Activated CD8-positive, alpha-beta memory T cell treated with anti-CD3 and anti-CD28 coated beads, Interleukin-2, amount 50 U/mL, for 1 hour (primary cell): Measurements from ENCODE around the gene EDEM2.
"Not testable (repeated sequence)": the region's sequence is repeated elsewhere in the genome, so short reads cannot be mapped to it uniquely, and the experiment has no call there.

Experiments used
- DNase-seq: peaks from one replicate; pipeline ENCODE4 v3.0.0-alpha.2; 2020; ENCODE audit errors: extremely low read depth

EDEM2 gene, protein sequence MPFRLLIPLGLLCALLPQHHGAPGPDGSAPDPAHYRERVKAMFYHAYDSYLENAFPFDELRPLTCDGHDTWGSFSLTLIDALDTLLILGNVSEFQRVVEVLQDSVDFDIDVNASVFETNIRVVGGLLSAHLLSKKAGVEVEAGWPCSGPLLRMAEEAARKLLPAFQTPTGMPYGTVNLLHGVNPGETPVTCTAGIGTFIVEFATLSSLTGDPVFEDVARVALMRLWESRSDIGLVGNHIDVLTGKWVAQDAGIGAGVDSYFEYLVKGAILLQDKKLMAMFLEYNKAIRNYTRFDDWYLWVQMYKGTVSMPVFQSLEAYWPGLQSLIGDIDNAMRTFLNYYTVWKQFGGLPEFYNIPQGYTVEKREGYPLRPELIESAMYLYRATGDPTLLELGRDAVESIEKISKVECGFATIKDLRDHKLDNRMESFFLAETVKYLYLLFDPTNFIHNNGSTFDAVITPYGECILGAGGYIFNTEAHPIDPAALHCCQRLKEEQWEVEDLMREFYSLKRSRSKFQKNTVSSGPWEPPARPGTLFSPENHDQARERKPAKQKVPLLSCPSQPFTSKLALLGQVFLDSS

DNA sequence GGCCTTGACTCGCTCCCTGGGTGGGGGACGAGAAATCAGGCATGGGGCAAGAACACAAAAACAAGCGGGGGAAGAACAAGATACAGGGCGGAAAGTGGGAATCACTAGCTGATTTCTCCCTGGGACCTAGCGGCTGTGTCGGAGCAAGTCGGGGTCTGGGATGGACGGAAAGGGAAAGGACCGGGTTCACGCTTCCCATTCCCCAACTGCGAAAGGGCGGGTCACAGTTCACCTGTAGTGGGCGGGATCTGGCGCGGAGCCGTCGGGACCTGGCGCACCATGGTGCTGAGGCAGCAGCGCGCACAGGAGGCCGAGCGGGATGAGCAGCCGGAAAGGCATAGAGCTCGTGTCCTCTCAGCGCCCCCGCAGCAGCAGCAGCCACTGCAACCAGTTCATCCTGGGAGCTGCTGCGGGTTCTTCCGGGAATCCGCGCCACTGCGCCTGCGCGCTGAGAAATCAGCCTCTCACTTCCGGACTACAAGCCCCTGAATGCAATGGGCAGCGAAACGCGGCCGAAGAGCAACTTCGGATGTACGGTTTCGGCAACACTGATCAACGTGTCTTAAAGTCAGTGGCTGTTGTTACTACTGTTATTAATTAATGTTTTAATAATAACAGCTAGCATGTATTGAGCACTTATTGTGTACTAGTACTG is at the start of gene EDEM2:
Gene EDEM2 (minus strand): TSS at position 417 of the 655 bp plus-strand sequence. CDS start 78 bp downstream, at position 339.
- DNase-seq, result peak; percentile 80

DNA sequence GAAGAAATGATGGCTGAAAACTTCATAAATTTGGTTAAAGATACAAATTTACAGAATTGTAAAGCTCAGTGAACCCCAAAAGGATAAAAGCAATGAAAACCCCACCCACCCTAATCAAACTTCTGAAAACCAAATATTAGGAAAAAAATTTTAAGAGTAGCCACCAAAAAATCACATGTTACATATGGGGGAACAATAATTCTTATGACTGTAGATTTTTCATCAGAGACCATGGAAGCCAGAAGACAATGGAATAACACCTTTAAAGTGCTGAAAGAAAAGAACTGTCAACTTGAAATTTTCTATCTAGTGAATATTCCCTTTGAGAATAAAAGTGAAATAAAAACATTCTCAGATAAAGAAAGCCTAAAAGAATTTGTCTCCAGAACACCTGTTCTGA is 49.2 kb upstream of the EDEM2 start:
- DNase-seq, result no peak

DNA sequence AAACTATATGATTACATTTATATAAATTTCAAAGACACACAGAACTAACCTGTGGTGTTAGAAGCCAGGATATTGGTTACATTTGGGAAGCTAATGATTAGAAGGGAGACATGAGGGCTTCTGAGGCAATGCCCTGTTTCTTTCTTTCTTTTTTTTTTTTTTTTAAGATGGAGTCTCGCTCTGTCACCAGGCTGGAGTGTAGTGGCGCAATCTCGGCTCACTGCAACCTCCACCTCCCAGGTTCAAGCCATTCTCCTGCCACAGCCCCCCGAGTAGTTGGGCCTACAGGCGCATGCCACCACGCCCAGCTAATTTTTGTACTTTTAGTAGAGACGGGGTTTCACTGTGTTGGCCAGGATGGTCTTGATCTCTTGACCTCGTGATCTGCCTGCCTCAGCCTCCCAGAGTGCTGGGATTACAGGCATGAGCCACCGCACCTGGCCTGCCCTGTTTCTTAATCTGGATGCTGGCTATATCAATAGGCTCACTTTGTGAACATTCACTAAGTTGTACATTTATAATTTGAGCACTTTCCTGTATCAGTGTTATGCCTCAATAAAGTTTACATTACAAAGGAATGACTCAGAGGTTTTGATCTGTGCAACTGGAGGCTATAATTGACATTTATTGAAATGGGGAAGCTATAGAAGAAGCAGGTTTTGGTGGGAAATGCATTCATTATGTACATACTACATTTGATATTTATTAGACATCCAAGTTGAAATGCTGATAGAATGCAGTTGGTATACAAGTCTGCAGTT is 46.1 kb upstream of the EDEM2 start:
- not testable (repeated sequence) for DNase-seq

DNA sequence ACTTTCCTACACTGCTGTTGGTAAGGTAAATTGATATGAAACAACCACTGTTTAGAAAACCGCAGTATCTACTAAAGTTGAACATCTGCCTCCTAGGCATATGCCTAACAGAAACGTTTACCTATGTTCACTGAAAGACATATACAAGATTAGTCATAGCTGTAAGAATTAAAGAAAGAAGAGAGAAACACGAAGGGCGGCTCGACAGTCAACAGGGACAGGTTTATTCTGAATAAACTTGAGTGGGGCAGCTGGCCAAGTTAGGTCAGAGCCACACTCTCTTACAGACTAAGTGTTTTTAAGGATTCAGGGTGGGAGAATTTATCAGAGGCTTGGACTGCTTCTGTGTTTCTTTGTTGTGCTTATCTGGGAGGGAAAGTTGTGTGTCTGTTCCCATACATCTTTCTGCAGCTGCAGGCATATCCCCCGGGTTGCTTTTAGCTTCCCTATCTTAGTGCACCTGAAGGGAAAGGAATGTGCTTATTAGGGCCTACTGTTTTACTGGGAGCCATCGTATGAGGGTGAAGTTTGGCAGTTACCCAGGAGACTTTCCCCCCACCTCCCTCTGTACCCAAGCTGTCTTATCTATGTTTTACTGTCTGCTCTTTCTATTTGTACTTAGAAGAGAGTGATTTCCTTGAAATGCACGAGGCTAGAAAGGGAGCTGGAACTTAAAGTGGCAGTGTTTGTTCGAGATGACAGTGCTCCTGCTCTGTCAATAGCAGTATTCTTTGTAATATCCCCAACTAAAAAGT is 45.2 kb upstream of the EDEM2 start:
- DNase-seq, result no peak

DNA sequence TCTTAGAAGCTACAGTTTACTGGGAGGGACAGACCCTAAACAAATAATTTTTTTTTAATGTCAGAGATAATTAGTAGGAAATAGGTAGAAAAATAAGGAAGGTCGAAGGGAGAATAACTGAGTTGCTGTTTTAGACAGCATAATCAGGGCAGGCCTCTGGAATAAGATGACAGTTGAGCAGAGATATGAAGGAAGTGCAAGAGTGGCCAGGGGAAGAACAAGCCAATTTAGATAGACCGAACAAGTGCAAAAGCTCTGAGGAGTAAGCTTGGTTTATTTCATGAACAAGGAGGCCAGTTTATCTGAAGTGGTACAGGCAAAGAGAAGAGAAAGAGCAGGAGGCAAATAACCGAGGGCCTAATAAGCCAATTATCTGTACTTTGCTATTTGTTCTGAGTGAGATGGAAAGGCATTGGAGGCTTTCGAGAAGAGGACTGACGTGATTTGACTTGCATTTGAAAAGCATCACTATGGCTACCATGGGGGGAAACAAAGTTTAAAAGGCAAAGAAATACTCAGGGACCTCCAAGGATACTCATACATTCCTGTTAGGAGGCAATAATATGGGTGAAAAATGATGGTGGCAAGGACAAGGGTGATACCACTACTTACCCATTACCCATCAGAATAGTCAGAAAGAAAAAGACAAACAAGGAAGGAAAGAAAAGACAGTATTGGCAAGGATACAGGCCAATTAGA is 44.4 kb upstream of the EDEM2 start:
- no peak for DNase-seq

DNA sequence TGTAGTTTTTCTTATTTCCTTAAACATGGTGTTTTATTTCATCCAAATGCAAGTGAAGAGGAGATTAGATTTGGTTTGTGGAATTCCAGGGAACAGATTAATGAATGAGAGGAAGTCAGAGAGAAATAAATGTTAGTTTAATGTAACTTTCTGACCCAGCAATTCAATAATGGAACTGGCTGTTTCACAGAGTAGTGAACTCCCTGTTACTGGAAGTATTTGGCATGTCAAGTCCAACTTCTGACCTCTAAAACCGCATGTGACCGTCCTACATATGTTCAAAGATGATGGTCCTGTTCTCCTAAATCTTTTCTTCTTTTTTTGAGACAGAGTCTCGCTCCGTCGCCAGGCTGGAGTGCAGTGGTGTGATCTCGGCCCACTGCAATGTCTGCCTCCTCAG is 43.4 kb upstream of the EDEM2 start:
- no peak for DNase-seq

DNA sequence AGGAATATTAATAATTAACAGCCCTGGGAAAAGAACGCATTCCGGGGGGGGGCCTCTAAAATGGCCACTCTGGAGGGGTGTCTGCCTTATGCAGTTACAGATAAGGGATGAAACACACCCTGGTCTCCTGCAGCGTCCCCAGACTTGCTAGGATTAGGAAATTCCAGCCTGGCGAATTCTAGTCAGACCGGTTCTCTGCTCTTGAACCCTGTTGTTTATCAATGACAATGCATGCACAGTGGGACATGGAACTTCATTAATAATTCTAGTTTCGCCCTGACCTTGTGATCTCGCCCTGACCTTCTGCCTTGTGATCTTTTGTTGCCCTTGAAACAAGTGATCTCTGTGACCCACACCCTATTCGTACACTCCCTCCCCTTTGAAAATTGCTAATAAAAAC is 42.1 kb upstream of the EDEM2 start:
- not testable (repeated sequence) for DNase-seq

DNA sequence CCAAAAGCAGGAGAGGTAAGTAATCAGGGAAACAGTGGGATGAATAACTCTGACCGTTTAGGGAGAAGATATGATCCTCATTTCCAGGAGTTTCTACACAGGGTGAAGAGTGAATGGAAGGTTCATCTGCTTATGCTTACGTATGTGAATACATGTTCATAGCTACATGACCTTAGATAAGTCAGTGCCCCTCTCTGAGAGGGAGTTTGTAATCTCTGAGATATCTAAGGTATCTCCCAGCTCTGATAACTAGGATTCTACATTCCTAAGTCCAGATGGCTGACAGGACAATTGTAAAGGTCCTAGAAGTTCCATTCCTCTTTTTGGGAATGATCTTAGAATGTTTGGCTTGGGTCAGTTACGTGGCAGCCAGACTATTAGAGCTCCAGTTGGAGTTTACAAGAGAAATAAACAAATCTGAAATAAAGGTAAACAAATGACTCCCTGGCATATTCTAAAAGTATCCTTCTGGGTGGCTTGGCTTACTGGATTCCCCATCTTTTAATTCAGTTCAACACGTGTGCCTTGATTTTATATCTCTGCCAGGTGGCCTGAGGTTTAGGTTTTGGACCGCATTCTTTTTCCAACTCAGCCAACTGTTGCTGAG is 40.6 kb upstream of the EDEM2 start:
- no peak for DNase-seq

DNA sequence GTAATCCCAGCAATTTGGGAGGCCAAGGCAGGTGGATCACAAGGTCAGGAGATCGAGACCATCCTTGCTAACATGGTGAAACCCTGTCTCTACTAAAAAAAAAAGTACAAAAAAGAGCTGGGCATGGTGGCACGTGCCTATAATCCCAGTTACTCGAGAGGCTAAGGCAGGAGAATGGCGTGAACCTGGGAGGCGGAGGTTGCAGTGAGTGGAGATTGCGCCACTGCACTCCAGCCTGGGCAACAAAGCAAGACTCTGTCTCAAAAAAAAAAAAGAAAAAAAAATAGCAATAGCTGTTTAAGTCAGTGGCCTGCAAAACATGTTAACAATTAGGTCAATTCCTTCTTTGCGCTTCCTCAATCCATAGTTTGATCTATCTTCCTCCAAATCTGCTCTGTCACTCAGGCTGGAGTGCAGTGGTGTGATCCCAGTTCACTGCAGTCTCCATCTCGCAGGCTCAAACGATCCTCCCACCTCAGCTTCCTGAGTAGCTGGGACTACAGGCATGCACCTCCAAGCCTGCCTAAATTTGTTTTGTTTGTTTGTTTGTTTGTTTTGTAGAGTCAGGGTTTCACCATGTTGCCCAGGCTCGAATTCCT is 39.7 kb upstream of the EDEM2 start:
- not testable (repeated sequence) for DNase-seq

DNA sequence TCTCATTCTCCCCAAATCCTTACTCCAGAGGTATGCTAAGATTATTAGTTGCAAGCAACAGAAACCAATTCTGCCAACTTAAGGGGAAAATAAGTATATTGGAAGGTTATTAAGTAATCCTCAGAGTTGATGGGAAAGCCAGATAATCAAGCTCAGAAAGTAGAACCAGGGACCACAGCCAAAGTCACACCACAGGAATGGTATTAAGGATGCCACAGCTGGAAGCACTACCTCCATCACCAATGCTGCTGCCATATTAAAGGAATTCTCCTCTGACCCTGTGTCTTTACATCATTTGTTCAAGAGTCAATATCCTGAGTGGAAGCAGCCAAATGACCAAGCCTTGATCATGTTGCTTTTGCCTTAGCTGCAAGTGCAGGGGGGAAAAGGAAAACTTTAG is 34.6 kb upstream of the EDEM2 start:
- no peak for DNase-seq

DNA sequence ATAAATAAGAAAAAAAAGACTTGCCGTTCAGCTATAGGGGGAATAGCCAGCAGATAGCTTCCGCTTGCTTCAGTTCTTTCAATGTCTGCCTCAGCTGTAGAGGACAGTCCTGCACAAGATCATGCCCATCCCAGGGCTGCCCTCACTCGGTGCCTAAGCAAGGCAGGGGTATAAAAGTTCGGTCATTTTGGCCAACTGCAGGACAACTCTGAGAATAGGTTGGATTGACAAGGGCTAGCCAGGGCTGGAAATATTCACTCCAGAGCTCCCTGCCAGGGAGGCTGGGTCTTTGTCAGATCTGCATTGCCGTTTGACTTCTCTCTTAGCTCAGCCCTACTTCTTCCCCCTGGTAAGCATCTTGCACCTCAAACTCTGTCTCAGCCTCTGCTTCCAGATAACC is 33.1 kb upstream of the EDEM2 start:
- no peak for DNase-seq

DNA sequence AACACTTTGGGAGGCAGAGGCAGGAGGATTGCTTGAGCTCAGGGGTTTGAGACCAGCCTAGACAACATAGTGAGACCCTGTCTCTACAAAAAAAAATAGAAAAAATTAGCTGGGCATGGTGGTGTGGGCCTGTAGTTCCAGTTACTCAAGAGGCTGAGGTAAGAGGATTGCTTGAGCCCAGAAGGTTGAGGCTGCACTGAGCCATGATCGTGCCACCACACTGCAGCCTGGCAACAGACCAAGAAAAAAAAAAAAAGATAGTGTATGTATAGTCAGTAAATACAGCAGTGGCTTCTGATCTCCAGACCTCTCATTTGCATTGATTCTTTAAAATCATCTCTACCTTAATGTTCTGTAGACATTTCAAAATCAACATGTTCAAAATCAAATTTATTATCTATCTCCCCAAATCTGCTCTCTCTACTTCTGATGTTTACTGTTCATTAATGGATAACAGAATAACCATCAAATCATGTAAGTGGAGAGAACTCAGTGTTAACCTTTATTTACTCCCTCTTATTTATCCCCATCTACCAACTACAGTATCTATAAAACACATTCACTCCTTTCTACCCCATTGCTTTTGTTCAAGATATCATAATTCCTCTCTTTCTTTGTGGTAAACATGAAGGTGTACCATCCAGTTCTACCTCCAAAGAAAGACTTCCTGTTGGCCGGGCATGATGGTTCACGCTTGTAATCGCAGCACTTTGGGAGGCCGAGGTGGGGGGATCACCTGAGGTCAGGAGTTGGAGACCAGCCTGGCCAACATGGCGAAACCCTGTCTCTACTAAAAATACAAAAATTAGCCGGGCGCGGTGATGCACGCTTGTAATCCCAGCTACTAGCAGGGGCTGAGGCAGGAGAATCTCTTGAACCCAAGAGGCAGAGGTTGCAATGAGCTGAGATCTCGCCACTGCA is 32.4 kb upstream of the EDEM2 start:
- no peak for DNase-seq

DNA sequence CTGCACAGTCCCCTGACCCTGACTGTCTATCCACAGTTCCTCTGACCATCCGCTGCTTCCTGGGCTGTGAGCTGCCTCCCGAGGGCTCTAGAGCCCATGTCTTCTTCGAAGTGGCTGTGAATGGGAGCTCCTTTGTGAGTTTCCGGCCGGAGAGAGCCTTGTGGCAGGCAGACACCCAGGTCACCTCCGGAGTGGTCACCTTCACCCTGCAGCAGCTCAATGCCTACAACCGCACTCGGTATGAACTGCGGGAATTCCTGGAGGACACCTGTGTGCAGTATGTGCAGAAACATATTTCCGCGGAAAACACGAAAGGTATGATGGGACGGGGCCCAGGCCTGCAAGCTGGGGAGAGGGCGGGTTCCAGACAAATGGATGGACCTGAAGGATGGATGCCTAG is 29.0 kb upstream of the EDEM2 start:
- no peak for DNase-seq

DNA sequence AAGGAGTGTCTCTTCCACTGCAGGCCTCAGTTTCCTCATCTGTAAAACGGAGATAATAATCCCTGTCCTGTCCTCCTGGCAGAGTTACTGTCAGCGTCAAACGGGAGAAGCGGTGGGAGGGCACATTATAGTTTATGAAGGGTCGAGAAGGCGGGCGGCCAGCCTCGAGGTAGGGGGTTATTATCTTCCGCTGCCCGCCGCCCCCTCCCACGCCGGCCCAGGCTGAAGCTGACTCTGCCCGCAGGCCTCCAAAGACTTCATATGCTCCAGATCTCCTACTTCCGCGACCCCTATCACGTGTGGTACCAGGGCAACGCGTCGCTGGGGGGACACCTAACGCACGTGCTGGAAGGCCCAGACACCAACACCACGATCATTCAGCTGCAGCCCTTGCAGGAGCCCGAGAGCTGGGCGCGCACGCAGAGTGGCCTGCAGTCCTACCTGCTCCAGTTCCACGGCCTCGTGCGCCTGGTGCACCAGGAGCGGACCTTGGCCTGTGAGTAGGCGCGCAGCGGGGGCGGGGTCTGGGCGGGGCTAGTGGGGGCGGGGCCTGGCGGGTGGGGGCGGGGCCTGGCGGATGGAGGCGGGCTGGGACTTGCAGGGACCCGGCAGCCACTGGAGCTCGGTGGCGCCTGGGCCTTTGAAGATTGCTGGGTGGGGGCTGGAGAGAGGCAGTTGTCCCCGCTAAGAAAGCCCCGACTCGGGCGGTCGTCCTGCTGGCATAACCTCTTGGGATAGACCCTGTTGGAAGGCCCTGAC is 27.5 kb upstream of the EDEM2 start:
- no peak for DNase-seq

DNA sequence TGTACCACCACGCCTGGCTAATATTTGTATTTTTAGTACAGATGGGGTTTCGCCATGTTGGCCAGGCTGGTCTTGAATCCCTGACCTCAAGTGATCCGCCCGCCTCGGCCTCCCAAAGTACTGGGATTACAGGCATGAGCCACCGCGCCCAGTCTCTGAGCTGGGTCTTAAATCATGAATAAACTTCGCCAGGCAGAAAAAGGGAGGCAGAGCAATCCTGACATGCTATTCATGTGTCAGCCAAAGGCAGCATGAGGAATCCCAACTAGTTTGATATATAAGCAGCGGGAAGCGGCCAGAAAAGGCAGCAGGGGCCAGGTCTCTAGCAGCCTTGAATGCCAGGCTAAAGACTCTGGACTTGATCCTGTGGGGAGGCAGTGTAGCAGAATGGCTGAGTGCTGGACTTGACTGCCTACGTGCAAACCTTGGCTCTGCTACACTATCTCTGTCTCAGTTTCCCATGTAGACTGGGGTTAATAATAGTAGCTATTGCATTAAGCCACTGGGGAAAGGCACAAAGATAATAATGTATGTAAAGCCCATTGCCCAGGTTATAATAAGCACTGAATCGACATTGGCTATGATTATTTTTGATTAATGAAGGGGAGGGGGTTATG is 26.5 kb upstream of the EDEM2 start:
- no peak for DNase-seq

DNA sequence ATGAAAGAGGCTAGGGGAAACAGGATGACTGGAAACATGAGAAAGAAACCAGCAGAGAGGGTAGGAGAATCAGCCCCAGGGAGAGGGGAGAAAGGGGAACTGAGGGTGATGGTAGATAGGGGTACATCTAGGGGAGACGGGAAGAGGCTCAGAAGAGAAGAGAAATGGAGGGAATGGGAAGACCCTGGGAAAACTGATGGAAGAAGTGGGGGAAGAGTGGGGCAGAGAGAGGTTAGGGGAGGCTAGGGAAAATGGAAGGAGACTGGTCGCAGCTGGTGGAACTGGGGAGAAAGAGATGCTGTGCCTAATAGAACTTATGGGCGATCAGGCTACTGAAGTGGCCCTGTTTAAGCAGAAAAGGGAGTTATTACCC is 25.3 kb upstream of the EDEM2 start:
- no peak for DNase-seq

DNA sequence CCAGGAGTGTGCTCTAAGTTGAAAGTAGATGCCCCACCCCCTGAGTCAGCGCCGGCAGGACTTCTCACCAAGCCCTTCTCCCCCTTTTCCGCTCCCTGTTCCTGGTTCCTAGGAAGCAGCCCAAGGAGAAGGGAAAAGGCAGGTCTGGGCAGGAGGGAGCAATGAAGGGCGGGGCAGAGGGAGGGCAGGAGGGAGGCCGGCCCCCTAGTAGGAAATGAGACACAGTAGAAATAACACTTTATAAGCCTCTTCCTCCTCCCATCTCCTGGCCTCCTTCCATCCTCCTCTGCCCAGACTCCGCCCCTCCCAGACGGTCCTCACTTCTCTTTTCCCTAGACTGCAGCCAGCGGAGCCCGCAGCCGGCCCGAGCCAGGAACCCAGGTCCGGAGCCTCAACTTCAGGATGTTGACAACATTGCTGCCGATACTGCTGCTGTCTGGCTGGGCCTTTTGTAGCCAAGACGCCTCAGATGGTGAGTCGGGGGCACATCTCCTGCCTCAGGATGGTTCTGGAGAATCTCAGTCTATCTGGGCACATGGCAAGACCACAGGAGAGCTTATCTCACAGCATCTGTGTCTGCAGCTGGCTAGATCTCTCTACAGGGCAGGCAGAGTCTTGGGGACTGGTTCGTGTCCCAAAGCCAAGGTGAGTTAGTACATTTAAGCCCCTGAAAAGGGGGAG is 24.8 kb upstream of the EDEM2 start, which contains the start of gene PROCR:
Gene PROCR (plus strand): TSS at position 320 of the 681 bp plus-strand sequence. CDS start 83 bp downstream, at position 403.
- DNase-seq, result no peak
